Choroid plexus epithelial cell (primary cell): ENCODE results near the gene CTNNAL1.
A peak's percentile ranks its signal among the peaks of the same experiment; 100 is the strongest.
"Not testable (repeated sequence)": the region's sequence is repeated elsewhere in the genome, so short reads cannot be mapped to it uniquely, and the experiment has no call there.

Source experiments
- DNase-seq: peaks from one replicate; pipeline ENCODE4 v3.0.0-alpha.2; 2010; ENCODE audit warnings: low read depth
- H3K4me3 ChIP-seq: 2 replicates; pipeline ENCODE4 v1.5.1; 2011; ENCODE audit warnings: low read depth, mild to moderate bottlenecking, control low read depth, low read length, moderate library complexity
- TF ChIP-seq, protein P1 (sequence below): conservative IDR thresholded peaks from 2 replicates; pipeline ENCODE4 v1.5.1; 2011; ENCODE audit warnings: low read depth, mild to moderate bottlenecking, control low read depth, inconsistent platforms, low read length, moderate library complexity

The CTNNAL1 gene

GRCh38 chr9:108903420-108904103, 109.7 kb downstream of the CTNNAL1 start:
- peak; percentile 40 for DNase-seq
- TF ChIP-seq, protein P1, sequence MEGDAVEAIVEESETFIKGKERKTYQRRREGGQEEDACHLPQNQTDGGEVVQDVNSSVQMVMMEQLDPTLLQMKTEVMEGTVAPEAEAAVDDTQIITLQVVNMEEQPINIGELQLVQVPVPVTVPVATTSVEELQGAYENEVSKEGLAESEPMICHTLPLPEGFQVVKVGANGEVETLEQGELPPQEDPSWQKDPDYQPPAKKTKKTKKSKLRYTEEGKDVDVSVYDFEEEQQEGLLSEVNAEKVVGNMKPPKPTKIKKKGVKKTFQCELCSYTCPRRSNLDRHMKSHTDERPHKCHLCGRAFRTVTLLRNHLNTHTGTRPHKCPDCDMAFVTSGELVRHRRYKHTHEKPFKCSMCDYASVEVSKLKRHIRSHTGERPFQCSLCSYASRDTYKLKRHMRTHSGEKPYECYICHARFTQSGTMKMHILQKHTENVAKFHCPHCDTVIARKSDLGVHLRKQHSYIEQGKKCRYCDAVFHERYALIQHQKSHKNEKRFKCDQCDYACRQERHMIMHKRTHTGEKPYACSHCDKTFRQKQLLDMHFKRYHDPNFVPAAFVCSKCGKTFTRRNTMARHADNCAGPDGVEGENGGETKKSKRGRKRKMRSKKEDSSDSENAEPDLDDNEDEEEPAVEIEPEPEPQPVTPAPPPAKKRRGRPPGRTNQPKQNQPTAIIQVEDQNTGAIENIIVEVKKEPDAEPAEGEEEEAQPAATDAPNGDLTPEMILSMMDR = no peak
- no peak overlapping the region for H3K4me3 ChIP-seq

GRCh38 chr9:108900176-108900575, 113.1 kb downstream of the CTNNAL1 start:
- DNase-seq = no peak
- no peak overlapping the region for H3K4me3 ChIP-seq
- TF ChIP-seq, protein P1 = no peak

DNA sequence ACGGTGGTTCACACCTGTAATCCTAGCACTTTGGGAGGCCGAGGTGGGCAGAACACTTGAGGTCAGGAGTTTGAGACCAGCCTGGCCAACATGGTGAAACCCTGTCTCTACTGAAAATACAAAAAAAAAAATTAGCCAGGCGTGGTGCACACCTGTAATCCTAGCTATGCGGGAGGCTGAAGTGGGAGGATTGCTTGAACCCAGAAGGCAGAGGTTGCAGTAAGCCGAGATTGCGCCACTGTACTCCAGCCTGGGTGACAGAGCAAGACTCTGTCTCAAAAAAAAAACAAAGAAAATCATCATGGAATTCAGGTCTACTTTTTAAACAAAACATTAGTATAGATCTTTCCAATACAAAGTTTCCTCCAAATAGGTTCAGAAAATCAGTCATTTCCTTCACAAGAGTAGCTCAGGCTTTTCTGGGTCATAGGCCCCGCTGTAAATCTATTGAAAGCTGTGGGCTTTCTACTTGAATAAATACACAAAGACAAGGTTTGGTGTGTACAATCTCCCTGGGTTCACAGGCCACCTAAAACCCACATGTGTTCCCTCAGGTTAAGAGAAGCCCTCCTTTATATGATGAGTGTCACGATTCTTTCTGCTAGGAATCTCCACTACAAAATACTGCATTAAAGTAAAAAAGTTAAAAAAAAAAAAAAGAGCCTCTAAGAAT, 114.1 kb downstream of the CTNNAL1 start:
- not testable (repeated sequence) for DNase-seq, H3K4me3 ChIP-seq

- no peak for DNase-seq
- TF ChIP-seq, protein P1 = no peak
- no peak overlapping the region for H3K4me3 ChIP-seq
Observed at GRCh38 chr9:108897324-108898096, 115.8 kb downstream of the CTNNAL1 start.

DNA sequence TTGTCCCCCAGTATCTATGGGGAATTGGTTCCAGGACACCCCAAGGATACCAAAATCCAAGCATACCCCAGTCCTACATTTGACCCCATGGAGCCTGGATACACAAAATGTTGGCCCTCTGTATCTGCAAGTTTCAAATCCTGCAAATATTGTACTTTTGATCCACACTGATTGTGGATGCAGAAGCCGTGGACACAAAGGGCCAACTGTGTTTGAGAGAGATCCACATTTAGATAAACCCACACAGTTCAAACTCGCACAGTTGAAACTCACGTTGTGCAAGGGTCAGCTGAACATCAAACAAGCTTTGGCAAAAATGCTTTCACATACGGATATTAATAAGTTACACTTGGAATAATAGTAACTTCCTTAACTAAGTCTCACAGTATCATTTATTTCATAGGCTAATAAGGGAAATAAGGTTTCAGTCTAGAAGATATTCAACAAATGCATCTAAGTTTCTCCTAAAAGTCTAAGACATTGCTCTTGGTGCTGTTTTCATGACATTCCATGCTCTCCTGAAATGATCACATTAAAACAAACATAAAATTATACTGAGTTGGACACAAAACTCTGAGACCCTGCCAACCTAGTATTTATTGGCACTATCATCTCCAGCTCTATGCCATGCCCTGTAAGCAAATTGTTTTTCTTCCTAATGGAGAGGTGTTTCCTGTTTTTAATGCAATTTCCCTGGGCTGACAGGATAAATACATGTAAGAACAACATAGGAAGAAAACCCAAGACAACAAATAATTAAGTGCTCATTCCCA, 118.9 kb downstream of the CTNNAL1 start:
- no peak overlapping the region for H3K4me3 ChIP-seq
- DNase-seq = no peak
- TF ChIP-seq, protein P1 = no peak
